ENCODE results near the gene NFE2L3.
"Not testable (repeated sequence)": the region's sequence is repeated elsewhere in the genome, so short reads cannot be mapped to it uniquely, and the experiment has no call there.

NFE2L3 gene

GRCh38 chr7:26147030-26147429 is 5.0 kb upstream of the NFE2L3 start:
- no peak for DNase-seq (ENCODE audit: low read depth)

- DNase-seq (ENCODE audit: low read depth) = not testable (repeated sequence)
Observed at GRCh38 chr7:26147646-26148306, 4.2 kb upstream of the NFE2L3 start.

- not testable (repeated sequence) for DNase-seq (ENCODE audit: low read depth)
Observed at GRCh38 chr7:26148307-26148700, 3.7 kb upstream of the NFE2L3 start.

- no peak for DNase-seq (ENCODE audit: low read depth)
Observed at GRCh38 chr7:26149391-26149977, 2.5 kb upstream of the NFE2L3 start.

GRCh38 chr7:26151096-26151495 is 902 bp upstream of the NFE2L3 start:
- no peak for DNase-seq (ENCODE audit: low read depth)

- no peak for DNase-seq (ENCODE audit: low read depth)
Observed at GRCh38 chr7:26151650-26151952, 397 bp upstream of the NFE2L3 start.

GRCh38 chr7:26152782-26153240 is 813 bp downstream of the NFE2L3 start:
- not testable (repeated sequence) for DNase-seq (ENCODE audit: low read depth)

- no peak for DNase-seq (ENCODE audit: low read depth)
Observed at GRCh38 chr7:26153241-26153822, 1.3 kb downstream of the NFE2L3 start.

- DNase-seq (ENCODE audit: low read depth) = no peak
Observed at GRCh38 chr7:26153823-26154783, 2.1 kb downstream of the NFE2L3 start.

- no peak for DNase-seq (ENCODE audit: low read depth)
Observed at GRCh38 chr7:26155531-26156375, 3.8 kb downstream of the NFE2L3 start.

GRCh38 chr7:26156451-26157420 is 4.7 kb downstream of the NFE2L3 start:
- no peak for DNase-seq (ENCODE audit: low read depth)

GRCh38 chr7:26157520-26158105 is 5.6 kb downstream of the NFE2L3 start:
- DNase-seq (ENCODE audit: low read depth) = no peak

GRCh38 chr7:26159243-26159642 is 7.2 kb downstream of the NFE2L3 start:
- no peak for DNase-seq (ENCODE audit: low read depth)

- DNase-seq (ENCODE audit: low read depth) = no peak
Observed at GRCh38 chr7:26160896-26161295, 8.9 kb downstream of the NFE2L3 start.

- no peak for DNase-seq (ENCODE audit: low read depth)
Observed at GRCh38 chr7:26162431-26162830, 10.4 kb downstream of the NFE2L3 start.

GRCh38 chr7:26163804-26164203 is 11.8 kb downstream of the NFE2L3 start:
- DNase-seq (ENCODE audit: low read depth) = not testable (repeated sequence)

GRCh38 chr7:26165950-26166683 is 14.1 kb downstream of the NFE2L3 start:
- DNase-seq (ENCODE audit: low read depth) = no peak

- no peak for DNase-seq (ENCODE audit: low read depth)
Observed at GRCh38 chr7:26166684-26167266, 14.8 kb downstream of the NFE2L3 start.

Data from stimulated activated CD8-positive, alpha-beta memory T cell treated with anti-CD3 and anti-CD28 coated beads, Interleukin-15, amount 100 ng/mL, for 1 hour (primary cell).